Stimulated activated naive CD4-positive, alpha-beta T cell (primary cell): ENCODE results near the gene SLITRK2.

Source experiments
- DNase-seq, 6 experiments: peaks; one replicate each; lab custom pipeline; 2025; lab: John Stamatoyannopoulos, UW

SLITRK2 gene, protein sequence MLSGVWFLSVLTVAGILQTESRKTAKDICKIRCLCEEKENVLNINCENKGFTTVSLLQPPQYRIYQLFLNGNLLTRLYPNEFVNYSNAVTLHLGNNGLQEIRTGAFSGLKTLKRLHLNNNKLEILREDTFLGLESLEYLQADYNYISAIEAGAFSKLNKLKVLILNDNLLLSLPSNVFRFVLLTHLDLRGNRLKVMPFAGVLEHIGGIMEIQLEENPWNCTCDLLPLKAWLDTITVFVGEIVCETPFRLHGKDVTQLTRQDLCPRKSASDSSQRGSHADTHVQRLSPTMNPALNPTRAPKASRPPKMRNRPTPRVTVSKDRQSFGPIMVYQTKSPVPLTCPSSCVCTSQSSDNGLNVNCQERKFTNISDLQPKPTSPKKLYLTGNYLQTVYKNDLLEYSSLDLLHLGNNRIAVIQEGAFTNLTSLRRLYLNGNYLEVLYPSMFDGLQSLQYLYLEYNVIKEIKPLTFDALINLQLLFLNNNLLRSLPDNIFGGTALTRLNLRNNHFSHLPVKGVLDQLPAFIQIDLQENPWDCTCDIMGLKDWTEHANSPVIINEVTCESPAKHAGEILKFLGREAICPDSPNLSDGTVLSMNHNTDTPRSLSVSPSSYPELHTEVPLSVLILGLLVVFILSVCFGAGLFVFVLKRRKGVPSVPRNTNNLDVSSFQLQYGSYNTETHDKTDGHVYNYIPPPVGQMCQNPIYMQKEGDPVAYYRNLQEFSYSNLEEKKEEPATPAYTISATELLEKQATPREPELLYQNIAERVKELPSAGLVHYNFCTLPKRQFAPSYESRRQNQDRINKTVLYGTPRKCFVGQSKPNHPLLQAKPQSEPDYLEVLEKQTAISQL

DNA sequence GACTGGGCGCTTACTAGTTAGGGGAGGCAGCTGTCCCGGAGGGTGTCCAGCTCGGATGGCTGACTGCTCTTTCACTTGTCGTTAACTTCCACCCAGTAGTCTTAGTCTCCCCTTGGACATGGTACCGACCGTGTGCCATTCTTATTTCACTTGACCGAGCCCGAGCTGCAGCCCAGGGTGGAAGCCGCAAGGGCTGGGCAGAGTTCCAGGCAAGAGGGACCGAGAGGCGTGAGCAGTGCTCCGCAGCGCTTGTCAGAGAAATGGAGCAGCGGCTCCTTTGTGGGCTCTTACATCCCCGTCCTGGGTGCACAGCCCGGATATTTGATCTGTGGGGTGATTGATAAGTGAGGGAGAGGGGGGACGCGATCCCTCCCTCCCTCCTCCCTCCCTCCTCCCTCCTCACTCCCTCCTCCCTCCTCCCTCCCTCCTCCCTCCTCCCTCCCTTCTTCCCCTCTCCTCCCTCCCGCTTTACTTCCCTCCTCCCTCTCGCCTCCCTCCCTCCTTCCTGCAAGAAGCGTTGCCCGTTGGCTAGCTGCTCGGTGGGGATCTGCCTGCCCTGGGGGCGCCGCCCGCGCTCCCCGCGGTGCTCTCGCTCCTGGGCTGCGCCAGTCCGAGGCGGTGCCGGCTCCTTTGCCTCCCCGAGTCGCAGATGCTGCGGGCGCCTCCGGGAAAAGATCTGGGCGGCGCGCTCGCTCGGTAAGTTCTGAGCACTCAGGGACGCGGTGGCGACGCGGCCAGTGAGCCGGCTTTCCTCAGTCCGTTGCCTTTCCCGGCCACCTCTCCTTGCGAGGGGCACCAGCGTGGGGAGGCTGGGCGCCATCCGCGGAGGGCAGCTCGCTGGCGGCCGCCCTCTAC, at the start of gene SLITRK2:
Gene SLITRK2 (plus strand): TSS at position 499 of the 855 bp plus-strand sequence. CDS start 4,597 bp downstream, outside the sequence.
- DNase-seq = no peak

GRCh38 chrX:145773006-145773405, 44.6 kb upstream of the SLITRK2 start:
- no peak for DNase-seq

- no peak for DNase-seq
Observed at GRCh38 chrX:145792281-145792680, 25.3 kb upstream of the SLITRK2 start.

DNA sequence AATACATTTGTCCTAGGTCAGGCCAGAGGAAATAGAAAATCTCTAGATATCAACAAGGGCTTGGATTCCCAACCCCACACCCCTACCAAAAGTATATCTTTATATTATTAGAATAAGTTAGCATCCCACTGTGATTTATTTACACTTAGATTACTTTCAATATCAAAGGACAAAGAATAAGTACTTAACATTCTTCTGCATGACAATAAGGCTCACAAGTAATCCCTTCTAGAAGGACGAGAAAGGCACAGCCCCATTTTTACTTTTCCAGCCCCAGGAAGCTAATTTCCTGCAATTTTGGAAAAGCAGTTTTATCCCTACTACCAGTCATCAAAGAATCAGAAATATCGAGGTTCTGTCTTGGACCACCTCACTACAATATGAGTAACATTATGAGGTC, 14.1 kb upstream of the SLITRK2 start:
- no peak for DNase-seq

DNA sequence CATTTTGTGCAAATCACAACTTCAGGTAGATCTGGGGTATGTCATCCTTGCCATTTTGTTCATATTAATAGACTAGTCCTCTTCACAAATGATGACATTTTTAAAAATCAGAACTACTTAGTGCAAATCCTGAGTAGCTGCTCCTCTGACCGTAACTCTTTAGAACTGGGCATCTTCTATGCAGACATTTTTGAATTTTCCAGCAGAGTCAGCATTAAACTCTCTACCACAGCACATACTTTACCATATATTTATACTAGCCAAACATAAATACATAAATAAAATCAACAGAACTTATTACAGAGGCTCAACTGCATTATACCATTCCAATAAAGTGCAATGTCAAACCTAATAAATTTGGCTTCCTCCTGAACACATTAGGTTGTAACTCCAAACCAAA, 4.5 kb upstream of the SLITRK2 start:
- DNase-seq = no peak

DNA sequence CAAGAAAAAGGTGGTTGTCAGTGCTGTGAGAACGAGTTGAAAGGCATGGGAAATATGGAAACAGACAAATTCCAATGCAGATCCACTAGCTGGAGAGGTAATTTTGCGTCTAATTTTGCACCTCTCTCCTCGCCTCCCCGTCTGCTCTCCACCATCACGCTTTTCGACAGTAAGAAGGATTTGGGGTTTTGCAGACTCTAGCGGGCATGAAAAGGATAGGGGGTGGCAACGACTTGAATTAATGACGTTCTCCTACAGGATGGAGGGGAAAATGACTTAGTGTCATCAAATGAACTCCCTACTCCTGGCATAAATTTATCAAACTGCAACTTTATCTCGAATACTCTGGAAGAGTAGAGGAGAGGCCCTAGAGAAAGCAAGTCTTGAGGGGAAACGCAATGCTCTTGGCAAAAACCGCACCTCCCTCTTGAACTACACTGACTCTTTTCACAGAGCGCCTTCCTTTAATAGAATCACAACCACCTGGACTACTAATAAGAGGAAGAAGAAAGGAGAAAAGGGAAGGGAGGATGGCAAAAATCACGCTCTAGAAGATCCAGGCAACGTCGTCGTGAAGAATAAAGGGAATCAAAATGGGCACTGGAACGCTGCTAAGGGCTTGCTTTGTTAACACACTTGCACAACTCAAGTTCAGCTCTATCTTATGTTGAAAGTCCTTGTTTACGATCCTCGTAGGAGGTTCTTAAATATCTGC, 871 bp upstream of the SLITRK2 start:
- DNase-seq = no peak

GRCh38 chrX:145818186-145819113, 821 bp downstream of the SLITRK2 start:
- DNase-seq = no peak

GRCh38 chrX:145820825-145821224, 3.2 kb downstream of the SLITRK2 start:
- DNase-seq = no peak

- DNase-seq = no peak
Observed at GRCh38 chrX:145821291-145821897, 3.8 kb downstream of the SLITRK2 start.

- DNase-seq = no peak
Observed at GRCh38 chrX:145821898-145822571, 4.4 kb downstream of the SLITRK2 start.

- no peak for DNase-seq
Observed at GRCh38 chrX:145823132-145823531, 5.5 kb downstream of the SLITRK2 start.

DNA sequence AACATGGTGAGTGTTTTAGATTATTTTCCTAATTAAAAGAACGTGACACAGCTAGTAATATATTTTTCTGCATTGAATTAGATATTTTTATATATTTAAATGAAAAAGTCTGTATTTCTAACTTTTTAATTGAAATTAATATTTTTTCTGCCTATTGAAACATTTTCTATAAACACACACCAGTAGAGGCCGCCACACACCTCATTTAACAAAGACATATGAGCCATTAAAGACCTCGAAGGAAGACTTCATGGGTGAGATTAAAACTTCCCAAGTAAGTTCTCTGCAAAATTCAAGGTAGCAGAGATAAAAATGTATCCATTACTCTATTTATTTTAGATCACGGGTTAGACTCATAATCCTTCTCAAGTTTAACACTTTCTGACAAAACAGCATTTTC, 8.3 kb downstream of the SLITRK2 start:
- DNase-seq = no peak

GRCh38 chrX:145826466-145826865, 8.8 kb downstream of the SLITRK2 start:
- no peak for DNase-seq

DNA sequence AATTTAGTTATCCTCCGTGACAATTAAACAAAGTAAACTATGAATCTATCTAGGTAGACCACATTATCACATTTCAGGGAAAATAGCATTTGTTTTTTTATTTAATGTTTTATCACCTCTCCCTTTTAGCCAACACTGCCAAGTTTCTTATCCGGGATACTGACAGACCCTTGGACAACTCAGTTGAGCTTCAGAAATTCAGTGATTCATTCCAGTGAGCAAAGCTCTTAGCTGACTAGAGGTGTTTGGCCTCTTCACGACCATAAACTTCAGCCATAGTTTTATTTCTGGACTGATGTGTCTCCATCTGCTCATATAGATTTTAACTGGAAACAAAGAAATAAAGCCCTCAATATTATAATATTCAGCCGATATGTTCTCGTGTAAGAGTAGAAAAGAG, 15.2 kb downstream of the SLITRK2 start:
- DNase-seq = no peak

- DNase-seq = no peak
Observed at GRCh38 chrX:145840531-145840930, 22.9 kb downstream of the SLITRK2 start.

DNA sequence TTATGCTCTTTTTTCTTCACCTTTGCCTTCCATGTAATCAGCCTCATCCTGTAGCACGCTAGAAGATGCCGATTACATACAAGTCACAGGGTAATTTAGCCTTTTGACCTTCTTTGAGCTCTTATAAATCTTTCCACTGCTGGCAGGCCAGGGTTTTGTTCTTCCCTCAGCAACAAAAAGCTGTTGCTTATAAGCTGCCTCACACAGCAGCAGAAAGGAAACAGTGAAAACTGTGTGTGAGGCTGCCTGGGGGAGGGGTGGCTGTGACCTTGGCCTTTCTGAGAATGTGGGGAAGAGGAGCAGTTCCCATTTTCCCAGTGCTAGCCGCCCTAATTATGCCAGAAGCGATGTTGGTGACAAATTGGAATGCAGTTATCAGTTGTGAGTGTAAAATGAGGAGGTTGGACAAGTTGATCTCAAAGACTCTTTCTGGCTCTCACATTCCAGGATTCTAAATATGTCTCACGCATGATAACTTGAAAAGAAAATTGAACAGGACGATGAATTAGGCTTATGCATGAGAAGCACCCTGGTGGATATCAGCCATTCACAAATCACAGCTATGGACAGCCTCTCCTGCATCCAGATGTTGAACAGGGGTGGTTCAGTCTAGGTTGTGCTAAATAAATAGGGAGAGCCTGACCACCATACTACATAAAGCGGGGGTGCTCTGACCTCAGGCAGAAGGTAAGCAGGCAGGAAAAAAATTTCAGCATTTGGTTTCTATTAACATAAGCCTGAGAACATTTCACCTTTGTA, 25.7 kb downstream of the SLITRK2 start:
- DNase-seq = no peak

- no peak for DNase-seq
Observed at GRCh38 chrX:145844886-145845285, 27.3 kb downstream of the SLITRK2 start.

DNA sequence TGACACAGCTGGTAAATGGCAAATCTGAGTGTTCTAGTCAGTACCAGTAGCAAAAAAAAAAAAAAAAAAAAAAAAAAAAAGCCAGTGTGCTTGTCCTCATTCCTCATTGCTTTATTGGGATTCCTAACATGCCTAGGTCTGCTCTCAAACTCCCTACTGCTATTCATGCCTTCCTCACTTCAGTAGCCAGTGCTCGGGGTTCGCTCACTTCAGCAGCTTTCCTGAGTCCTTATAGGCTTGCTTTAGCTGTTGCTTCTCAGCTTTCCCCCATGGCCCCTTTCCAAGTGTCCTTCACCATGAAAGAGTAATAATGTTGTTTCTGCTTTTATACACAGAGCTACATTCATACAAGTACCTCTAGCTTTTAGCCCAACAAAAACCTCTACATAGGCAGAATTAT, 30.8 kb downstream of the SLITRK2 start:
- DNase-seq = no peak

GRCh38 chrX:145848857-145849256, 31.2 kb downstream of the SLITRK2 start:
- no peak for DNase-seq
